Caco-2 (cell line): ENCODE measurements around the gene HMGA1. TPM values are rescaled to one million over a fixed set of nuclear protein-coding genes. Genes with fewer than 3 reads are reported as not detected.
"Not testable (repeated sequence)": the region's sequence is repeated elsewhere in the genome, so short reads cannot be mapped to it uniquely, and the experiment has no call there.

ENCODE experiments used
- BruUV-seq: library from RNA; stranded (reverse); fragments of 400-500 nt; replicated peaks from 2 replicates; lab custom pipeline; 2021; lab: Mats Ljungman, UMichigan
- CTCF ChIA-PET: fragments of 300-600 bp; sonication (Branson Sonifier 250); formaldehyde crosslinking; loops from one replicate; lab custom pipeline; 2022; ENCODE audit warnings: antibody characterized with exemption; lab: Charles Lee
- POLR2A ChIA-PET: fragments of 300-600 bp; sonication (Branson Sonifier 250); formaldehyde crosslinking; loops from one replicate; lab custom pipeline; 2022; ENCODE audit warnings: antibody characterized with exemption; lab: Charles Lee
- DNase-seq, 2 experiments: peaks; one replicate each; pipeline versions ENCODE4 v3.0.0 to v3.0.0-alpha.2; 2020 to 2022
- H3K27me3 ChIP-seq: replicated peaks from 2 replicates; pipeline ENCODE4 v1.6.0; 2011; ENCODE audit warnings: low read length; ENCODE audit not compliant: control insufficient read depth, insufficient read depth
- H3K36me3 ChIP-seq: 2 replicates; pipeline ENCODE4 v1.5.1; 2011; ENCODE audit warnings: low read length; ENCODE audit not compliant: control insufficient read depth, insufficient read depth
- H3K4me1 ChIP-seq: fragments of 250-450 bp; sonication (Bioruptor Pico); 2 replicates; pipeline ENCODE4 v1.5.1; 2020; ENCODE audit warnings: mild to moderate bottlenecking
- H3K4me3 ChIP-seq: 2 replicates; pipeline ENCODE4 v1.5.1; 2011; ENCODE audit warnings: low read depth, mild to moderate bottlenecking, control low read depth, low read length
- H3K9me3 ChIP-seq: fragments of 250-450 bp; sonication (Bioruptor Pico); 2 replicates; pipeline ENCODE4 v1.5.1; 2020; ENCODE audit warnings: mild to moderate bottlenecking, moderate library complexity
- H3K27ac Mint-ChIP-seq: one replicate; pipeline ENCODE4 v1.8.0; 2022; ENCODE audit warnings: mixed read lengths; ENCODE audit not compliant: unreplicated experiment
- H3K27me3 Mint-ChIP-seq: one replicate; pipeline ENCODE4 v1.8.0; 2022; ENCODE audit warnings: mixed read lengths; ENCODE audit not compliant: insufficient read depth, unreplicated experiment
- H3K36me3 Mint-ChIP-seq: one replicate; pipeline ENCODE4 v1.8.0; 2022; ENCODE audit warnings: mild to moderate bottlenecking, mixed read lengths; ENCODE audit not compliant: insufficient read depth, unreplicated experiment
- H3K4me1 Mint-ChIP-seq: one replicate; pipeline ENCODE4 v1.8.0; 2022; ENCODE audit warnings: low read depth, mixed read lengths; ENCODE audit not compliant: unreplicated experiment
- H3K4me3 Mint-ChIP-seq: one replicate; pipeline ENCODE4 v1.8.0; 2022; ENCODE audit warnings: mild to moderate bottlenecking, moderate library complexity, mixed read lengths; ENCODE audit not compliant: unreplicated experiment
- H3K9me3 Mint-ChIP-seq: one replicate; pipeline ENCODE4 v1.8.0; 2022; ENCODE audit warnings: mixed read lengths; ENCODE audit not compliant: unreplicated experiment
- intact Hi-C: fragments of 100-400 bp; cut with micrococcal nuclease; formaldehyde crosslinking; loops from one replicate; pipeline ENCODE4 v1.10.0; 2022; ENCODE audit not compliant: unreplicated experiment
- total RNA-seq: library from RNA; stranded (reverse); gene quantifications from 2 replicates; pipeline ENCODE4 v1.2.3, GENCODE V29; 2022
- TF ChIP-seq, protein P1 (sequence below), 2 experiments: fragments of 200-600 bp in 1 of 2; IDR thresholded peaks; 1 replicate in 1 of 2; 2 replicates in 1 of 2; pipeline versions ENCODE4 v1.5.1 to v1.8.0; 2011 to 2022; ENCODE audit warnings: antibody characterized with exemption in 1 of 2, control low read depth in 1 of 2, inconsistent platforms in 1 of 2, low read depth in 1 of 2, low read length in 1 of 2, mild to moderate bottlenecking in 1 of 2, moderate library complexity in 1 of 2; ENCODE audit not compliant: insufficient read depth in 1 of 2, severe bottlenecking in 1 of 2, unreplicated experiment in 1 of 2

HMGA1 gene
- total RNA-seq, 1 experiment from 2014 or later: 301 TPM

DNA sequence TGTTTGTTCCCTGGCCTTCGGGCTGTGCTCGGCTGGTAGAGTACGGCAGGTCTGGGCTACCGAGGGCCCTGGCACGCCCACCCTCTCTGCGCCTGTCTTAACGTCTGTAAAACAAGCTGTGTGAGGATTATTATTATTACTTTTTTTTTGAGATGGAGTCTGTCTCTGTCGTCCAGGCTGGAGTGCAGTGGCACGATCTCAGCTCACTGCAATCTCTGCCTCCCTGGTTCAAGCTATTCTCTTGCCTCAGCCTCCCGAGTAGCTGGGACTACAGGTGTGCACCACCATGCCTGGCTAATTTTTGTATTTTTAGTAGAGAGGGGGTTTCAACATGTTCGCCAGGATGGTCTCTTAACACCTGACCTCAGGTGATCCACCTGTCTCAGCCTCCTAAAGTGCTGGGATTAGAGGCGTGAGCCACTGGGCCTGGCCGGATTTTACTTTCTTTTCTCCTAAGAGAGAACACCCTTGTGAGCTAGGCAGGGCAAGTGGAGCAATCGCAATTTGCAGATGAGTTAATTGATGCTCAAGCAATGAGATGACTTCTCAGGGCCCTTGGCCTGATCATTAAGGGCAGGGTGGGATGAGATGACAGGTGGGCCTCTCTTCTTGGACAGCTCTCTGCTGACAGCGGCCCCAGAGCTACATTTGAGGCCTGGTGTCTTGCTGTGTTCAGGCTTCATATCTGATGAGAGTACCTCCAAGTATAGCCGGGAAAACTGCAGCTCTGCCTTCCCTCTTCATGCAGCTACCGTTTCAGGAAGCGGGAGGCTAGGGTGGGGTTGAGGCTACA is 13.0 kb downstream of the HMGA1 start:
- CTCF ChIA-PET: interaction anchor here (0.6 to 4.9 kb wide), 6 partner anchors 13 to 176 kb away, joined by 3 to 115 read pairs (median 6); partner anchors contain the start of genes HMGA1 and RPS10
- Mint-ChIP-seq H3K9me3 (no peaks in the 10 kb centered on the region), H3K27ac (peak overlapping the region; percentile 89), H3K4me3 (peak overlapping the region; percentile 87), H3K36me3 (peaks cover 35% of the 10 kb centered on the region), H3K4me1 (peaks cover 7% of the 10 kb centered on the region), H3K27me3 (no peaks in the 10 kb centered on the region)
- no peaks in the 10 kb centered on the region for H3K36me3 ChIP-seq
- H3K4me1 ChIP-seq: peaks cover 8% of the 10 kb centered on the region; the same call in 1 of the 2 replicates
- intact Hi-C loops: loop anchor here (1.0 to 10.0 kb wide), 4 partner anchors 52 to 355 kb away; partner anchors contain the start of gene NUDT3
- H3K4me3 ChIP-seq: peak overlapping the region; percentile 59
- no TSS peak for BruUV-seq
- POLR2A ChIA-PET: interaction anchor here (0.5 to 3.0 kb wide), 4 partner anchors 102 to 177 kb away, joined by 5 to 17 read pairs (median 6); no protein-coding TSS in a partner anchor
- no peaks in the 10 kb centered on the region for H3K27me3 ChIP-seq
- no peaks in the 10 kb centered on the region for H3K9me3 ChIP-seq
- TF ChIP-seq, protein P1, sequence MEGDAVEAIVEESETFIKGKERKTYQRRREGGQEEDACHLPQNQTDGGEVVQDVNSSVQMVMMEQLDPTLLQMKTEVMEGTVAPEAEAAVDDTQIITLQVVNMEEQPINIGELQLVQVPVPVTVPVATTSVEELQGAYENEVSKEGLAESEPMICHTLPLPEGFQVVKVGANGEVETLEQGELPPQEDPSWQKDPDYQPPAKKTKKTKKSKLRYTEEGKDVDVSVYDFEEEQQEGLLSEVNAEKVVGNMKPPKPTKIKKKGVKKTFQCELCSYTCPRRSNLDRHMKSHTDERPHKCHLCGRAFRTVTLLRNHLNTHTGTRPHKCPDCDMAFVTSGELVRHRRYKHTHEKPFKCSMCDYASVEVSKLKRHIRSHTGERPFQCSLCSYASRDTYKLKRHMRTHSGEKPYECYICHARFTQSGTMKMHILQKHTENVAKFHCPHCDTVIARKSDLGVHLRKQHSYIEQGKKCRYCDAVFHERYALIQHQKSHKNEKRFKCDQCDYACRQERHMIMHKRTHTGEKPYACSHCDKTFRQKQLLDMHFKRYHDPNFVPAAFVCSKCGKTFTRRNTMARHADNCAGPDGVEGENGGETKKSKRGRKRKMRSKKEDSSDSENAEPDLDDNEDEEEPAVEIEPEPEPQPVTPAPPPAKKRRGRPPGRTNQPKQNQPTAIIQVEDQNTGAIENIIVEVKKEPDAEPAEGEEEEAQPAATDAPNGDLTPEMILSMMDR (IDR thresholded peaks at IDR 0.05; ENCODE audit: insufficient read depth in 1 of 2, low read depth in 1 of 2, low read length in 1 of 2, severe bottlenecking in 1 of 2, unreplicated experiment in 1 of 2): no peak
- no peak for DNase-seq

DNA sequence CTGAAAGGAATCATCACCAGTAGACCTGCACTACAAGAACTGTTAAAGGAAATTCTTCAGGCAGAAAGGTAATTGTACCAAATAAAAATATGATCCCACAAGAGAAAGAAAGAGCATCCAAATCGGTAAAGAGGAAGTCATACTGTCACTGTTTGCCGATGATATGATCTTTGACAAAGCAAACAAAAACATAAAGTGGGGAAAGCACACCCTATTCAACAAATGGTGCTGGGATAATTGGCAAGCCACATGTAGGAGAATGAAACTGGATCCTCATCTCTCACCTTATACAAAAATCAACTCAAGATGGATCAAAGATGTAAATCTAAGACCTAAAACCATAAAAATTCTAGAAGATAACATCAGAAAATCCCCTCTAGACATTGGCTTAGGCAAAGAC is 15.7 kb downstream of the HMGA1 start:
- H3K36me3 Mint-ChIP-seq, H3K4me1 ChIP-seq, H3K27me3 Mint-ChIP-seq, H3K4me3 ChIP-seq, CTCF ChIA-PET, BruUV-seq, H3K27me3 ChIP-seq, POLR2A ChIA-PET, intact Hi-C loops, H3K36me3 ChIP-seq, H3K4me3 Mint-ChIP-seq, DNase-seq, H3K4me1 Mint-ChIP-seq, H3K9me3 Mint-ChIP-seq, H3K27ac Mint-ChIP-seq, H3K9me3 ChIP-seq: not testable (repeated sequence)

DNA sequence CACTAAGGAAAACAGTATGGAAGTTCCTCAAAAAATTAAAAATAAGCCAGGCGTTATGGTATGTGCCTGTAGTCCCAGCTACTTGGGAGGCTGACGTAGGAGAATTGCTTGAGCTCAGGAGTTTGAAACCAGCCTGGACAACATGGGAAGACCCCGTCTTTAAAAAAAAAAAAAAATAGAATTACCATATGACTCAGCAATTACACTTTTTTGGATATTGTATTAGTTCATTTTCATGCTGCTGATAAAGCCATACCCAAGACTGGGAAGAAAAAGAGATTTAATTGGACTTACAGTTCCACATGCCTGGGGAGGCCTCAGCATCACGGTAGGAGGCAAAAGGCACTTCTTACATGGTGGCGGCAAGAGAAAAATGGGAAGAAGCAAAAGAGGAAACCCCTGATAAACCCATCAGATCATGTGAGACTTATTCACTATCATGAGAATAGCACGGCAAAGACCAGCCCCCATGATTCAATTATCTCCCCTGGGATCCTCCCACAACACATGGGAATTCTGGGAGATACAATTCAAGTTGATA is 22.9 kb downstream of the HMGA1 start:
- Histone ChIP-seq H3K4me1 (no peaks in the 10 kb centered on the region), H3K27me3 (no peaks in the 10 kb centered on the region), H3K36me3 (no peaks in the 10 kb centered on the region), H3K4me3 (no peak overlapping the region), H3K9me3 (no peaks in the 10 kb centered on the region)
- no peaks in the 10 kb centered on the region for H3K4me1 Mint-ChIP-seq
- POLR2A ChIA-PET: no interaction called here
- no peak overlapping the region for H3K27ac Mint-ChIP-seq
- H3K36me3 Mint-ChIP-seq: no peaks in the 10 kb centered on the region
- BruUV-seq: no TSS peak
- intact Hi-C loops: no loop called here
- H3K4me3 Mint-ChIP-seq: no peak overlapping the region
- TF ChIP-seq, protein P1 (IDR thresholded peaks at IDR 0.05; ENCODE audit: insufficient read depth in 1 of 2, low read depth in 1 of 2, low read length in 1 of 2, severe bottlenecking in 1 of 2, unreplicated experiment in 1 of 2): no peak
- peaks cover 11% of the 10 kb centered on the region for H3K9me3 Mint-ChIP-seq
- CTCF ChIA-PET: no interaction called here
- DNase-seq: no peak
- H3K27me3 Mint-ChIP-seq: no peaks in the 10 kb centered on the region
